Ovary (tissue), 3 donors: Measurements from ENCODE around the gene GNG2.

ENCODE experiments used
- CTCF ChIP-seq, 3 donors: fragments of 450-650 bp in 2 of 3; fragments of 200-600 bp in 1 of 3; IDR thresholded peaks; one replicate each; pipeline versions ENCODE4 v1.5.1 to v1.8.0; 2016 to 2022; ENCODE audit warnings: antibody characterized with exemption in 3 of 3, mild to moderate bottlenecking in 1 of 3
- POLR2A ChIP-seq: fragments of 450-650 bp; IDR thresholded peaks from one replicate; pipeline ENCODE4 v1.6.1; 2017; ENCODE audit warnings: antibody characterized with exemption, mild to moderate bottlenecking, moderate library complexity
- donor health status: DM: no; HTN: no; CAD: no.

DNA sequence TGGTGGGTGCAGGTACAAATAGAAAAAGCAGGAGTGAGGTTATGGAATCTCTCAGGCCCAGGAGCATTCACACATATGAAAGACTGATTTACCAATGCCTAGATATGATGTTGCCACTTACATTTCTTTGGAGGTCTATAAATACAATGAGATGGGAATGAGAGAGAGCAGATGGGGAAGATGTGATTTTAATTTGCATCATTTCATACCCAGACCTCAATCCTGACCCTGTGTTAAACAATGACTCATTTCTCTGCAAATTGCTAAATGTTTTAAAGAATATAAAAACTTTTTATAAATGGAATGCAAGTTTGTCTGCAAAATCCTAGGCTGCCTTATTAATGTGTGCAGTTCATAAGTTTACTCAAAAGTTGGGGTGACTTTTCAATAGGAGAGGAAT lies 38.6 kb upstream of the GNG2 start:
- TF ChIP-seq CTCF (IDR thresholded peaks at IDR 0.05) (no peak), POLR2A (no peak)
